NCI-H774 (cell line): ENCODE data around the gene CLCN6.

ENCODE experiments used
- DNase-seq: peaks from one replicate; lab custom pipeline; 2025; lab: John Stamatoyannopoulos, UW

CLCN6 gene

DNA sequence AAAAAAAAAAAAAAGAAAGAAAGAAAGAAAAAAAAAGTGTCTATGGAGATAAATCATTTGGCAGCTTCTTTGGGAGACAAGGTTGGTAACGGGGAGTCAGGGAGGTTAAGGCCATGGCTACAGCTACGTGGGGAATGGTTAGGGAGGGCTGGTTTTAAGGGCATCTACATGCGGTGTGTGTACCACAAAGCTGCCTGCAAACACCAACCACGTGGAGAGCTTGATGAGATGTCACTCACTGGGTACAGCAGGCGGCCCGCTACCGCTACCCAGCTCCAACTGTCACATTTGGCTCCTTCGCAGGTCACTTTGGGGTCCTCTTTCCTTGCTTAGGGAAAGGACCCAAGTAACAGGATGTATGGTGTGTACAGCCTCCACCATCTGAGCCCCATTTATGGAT, 48.5 kb downstream of the CLCN6 start:
- DNase-seq: no peak

DNA sequence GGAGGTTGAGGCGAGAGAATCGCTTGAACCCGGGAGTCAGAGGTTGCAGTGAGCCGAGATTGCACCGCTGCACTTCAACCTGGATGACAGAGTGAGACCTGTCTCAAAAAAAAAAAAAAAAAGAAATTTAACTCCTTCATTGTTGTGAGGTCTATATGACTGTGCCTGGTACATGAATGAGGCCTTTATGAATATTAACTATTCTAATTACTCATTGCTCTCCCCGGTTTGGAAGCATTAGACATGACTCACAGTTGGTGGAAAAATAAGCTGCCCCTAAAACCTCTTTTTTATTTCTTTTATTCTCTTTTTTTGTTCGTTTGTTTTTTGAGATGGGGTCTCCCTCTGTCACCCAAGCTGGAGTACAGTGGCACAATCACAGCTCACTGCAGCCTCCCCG, 49.4 kb downstream of the CLCN6 start:
- DNase-seq: no peak

DNA sequence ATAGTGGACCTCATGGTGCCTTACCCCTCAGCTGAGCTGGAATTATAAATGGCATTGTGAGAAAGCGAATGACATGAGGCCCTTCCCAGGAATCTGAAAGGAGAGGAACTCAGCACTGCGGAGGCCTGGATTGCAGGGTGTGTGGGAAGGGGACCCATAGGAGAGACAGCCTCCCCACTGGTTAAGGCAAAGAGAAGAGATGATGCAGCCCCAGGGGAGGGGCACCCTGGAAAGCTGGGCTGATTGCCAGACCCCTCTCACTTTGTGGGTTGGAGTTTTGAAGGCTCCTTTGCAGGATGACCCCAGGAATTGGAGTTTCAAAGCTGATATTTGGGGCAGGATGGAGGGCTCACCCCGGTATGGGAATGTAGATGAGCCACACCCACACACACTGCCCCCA, 50.7 kb downstream of the CLCN6 start:
- DNase-seq: no peak

DNA sequence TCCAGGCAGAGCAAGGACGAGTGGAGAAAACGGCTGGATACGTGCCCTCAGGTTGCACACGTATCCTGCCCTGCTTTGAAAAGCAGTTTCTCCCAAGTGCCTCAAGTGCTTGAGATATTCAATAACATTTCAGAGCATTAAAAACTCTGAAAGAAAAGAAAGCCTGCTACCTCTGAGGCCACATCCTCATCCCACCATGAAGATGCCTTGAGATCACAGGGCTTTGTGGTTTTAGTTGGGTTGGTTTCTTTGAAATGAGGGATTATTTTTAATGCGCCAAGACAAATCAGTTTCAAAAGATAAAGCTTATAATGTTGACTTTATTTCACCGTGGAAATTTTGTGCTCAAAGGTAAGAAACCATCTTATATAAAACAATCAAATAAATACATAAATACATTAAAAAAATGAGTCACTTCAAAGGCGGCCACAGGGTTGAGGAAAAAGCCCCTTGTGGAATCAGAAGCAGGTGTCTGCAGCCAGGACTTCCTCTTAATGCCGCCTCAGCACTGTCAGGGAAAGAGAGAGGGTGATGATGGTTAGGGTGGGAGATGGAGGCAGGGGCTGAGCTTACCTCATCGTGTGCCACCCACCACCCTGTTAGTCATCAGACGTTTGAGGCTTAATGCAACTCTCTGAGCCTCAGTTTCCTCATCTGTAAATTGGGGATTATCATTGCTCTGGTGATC, 51.3 kb downstream of the CLCN6 start:
- no peak for DNase-seq

DNA sequence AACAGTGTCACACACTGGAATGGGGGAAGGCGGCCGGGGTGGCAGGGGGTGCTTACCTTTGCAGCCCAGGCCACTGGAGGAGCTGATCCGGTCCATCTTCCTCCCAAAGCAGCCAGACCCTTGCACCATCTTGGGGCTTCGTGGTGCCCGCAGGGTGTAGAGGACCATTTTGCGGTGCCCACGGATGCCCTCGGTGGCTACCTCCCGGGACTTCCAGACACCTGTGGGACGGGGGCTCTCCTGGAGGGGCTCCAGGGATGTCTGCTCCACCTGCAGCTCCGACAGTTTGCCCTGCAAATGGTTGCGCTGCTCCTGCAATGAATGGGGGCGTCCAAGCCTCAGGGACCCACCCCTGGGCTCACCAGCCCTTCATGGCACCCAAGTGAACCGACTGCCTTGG, 52.2 kb downstream of the CLCN6 start:
- DNase-seq: no peak

DNA sequence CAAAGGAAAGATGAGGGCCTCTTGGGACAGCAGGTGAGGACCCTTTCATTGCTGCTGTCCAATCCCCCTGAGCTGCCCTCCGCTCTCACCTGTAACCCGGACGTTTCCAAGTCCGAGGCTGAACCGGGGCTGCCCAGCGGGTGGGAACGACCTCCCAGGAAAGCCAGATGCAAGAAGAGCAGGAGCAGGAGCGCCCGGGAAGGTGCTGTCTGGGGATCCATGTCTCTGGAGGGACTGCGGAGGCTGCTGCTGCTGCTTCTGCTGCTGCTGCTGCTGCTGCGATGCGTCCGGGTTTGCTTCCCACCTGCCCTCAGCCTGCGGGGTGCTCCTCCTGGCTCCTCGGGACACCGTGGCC, 52.6 kb downstream of the CLCN6 start, which contains the start of gene NPPB:
Gene NPPB (minus strand): TSS at position 333 of the 355 bp plus-strand sequence. CDS start 112 bp downstream, at position 221.
- no peak for DNase-seq

DNA sequence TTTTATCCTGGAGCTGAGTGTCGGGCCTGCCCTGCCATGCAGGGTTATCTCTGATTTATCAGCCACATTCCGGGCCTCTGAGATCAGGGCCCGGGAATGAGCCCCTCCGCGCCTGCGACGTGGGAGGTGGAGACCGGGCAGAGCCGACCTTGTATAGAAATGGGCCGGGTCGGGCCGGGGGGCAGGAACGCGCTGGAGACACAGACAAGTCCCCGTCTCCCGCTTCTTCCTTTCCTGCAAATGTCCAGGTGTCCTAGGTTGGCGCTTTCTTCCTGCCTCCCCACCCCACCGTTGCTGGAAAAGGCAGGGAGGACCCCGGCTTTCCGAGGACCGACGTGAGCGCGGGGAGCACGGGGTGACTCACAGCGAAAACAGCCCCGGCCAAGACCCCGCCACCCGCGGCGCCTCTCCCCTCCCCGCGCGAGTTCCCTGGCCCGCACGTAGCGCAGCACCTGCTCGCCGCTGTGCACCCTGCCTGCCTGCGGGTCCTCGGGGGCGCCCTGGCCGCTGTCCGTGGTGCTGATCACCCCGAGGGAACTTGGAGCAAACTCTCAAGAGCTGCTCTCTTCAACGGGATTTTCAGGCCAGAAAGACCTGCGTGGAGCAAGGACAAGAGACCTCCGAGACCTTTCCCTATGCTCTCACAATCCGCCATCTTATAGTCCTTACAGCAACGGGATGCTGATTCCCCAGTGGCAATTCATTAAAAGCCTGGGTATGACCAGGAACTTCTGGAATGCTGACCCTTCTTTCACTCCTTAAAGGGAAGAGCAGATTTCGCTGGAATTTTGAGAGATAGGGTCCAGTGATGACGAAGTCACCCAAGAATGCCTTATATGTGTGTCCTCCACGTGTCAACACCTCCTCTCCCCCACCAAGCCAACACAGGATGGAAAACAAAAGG, 53.2 kb downstream of the CLCN6 start:
- DNase-seq: no peak

DNA sequence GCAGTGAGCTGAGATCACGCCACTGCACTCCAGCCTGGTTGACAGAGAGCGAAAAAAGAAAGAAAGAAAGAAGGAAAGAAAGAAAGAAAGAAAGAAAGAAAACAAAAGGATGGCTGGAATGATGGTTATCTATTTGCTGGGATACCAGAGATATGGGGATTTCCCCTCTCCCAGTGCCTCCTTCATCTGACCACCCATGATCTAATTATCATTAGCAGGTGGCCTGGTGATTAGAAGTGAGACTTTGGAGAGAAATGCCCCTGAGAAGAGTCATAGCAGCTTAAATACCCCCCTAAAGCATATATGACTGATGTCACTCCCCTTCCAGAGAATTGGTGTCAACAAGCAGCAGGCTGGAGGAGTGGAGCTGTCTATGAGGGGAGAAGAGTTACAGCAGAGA, 54.1 kb downstream of the CLCN6 start:
- no peak for DNase-seq

DNA sequence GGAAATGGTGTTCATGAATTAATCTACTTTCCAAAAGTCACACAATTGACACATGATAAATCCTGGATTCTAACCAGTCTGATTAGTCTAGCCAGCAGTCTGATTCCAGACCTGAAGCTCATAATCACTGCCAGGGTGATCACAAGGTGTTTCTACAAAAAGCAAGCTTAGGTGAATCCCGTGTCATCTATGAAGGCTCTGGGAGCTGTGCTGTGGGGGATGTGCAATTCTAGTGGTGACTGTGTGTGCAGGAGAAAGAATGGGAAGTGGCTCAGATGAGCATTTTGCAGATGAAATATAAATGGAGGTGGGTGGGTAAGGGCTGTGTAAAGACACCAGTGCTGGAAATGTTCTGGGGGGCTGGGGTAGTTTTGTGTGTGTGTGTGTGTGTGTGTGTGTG, 54.6 kb downstream of the CLCN6 start:
- DNase-seq: no peak

DNA sequence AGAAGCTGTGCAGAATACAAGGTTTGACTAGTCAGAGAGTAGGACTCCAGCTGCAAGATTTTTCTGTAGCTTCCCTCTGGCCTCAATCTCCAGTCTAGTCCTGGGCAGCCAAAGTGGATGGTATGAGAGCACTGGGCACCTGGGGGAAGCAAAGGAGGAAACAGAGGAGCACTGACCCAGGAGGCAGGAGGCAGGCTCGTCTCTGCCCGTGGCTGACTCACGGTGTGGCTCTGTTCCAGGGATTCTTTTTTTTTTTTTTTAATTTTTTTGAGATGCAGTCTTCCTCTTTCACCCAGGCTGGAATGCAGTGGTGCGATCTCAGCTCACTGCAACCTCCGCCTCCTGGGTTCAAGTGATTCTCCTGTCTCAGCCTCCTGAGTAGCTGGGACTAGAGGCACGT, 56.9 kb downstream of the CLCN6 start:
- no peak for DNase-seq

DNA sequence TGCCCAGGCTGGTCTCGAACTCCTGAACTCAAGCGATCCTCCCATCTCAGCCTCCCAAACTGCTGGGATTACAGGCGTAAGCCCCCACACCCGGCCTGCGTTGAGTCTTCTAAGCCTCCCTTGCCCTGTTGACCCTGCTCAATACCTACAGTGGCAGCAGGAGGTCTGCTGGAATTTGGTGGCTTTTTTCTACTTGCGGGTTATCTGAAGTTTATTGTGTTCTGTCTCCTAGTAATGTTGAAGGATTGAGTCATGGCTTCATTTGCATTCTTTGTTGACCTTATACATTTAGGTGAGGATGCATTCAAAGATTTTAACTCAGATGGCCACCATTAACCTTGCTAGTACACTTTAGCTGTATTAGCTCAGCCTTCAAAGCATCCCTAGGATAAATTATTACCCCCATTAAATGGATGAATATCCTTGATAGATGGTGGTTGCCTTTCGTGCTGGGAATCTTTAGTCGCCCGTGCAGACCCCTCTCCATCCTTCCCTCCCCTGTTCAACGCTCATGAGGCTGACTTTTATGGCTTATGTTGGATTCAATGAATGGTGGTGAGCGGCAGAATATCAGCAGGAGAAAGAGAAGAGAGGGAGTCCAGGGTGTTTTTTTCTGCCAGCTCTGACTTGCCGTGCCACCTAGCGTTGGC, 62.5 kb downstream of the CLCN6 start:
- DNase-seq: no peak

DNA sequence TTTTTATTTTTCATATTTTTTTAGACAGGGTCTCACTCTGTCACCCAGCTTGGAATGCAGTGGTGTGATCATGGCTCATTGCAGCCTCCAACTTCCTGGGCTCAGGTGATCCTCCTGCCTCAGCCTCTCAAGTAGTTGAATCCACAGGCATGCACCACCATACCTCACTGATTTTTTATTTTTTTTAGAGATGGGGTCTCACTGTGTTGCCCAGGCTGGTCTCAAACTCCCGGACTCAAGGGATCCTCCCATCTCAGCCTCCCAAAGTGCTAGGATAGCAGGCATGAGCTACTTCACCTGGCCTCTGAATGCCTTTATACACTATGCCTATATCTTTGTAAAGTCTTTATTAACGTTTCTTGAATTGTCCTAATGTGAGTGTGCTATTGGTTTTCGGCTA, 63.1 kb downstream of the CLCN6 start:
- no peak for DNase-seq

DNA sequence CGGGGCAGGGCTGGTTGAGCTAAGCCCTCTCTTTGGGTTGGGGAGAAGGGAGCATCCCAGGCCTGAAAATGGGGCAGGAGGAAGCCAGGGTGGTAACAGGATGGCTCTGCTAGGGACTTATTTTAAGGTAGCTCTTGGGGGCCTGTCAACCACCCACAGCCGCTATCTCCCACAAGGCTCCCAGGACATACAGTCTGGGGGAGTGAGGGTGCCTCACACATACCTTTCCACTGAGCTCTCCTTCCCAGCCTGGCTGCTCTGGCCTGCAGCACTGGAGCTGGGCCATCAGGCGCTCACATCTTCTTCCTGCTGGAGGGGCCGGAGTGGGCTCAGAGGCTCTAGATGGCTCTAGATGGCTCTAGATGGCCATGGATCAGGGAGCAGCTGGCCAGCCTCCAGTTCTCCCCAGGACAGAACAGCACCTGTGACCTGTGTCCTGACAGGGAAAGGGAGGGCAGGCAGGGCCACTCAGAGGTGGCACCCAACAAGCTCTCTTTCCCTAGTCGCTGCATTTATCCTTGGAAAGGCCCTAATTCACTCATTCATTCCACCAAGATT, 63.7 kb downstream of the CLCN6 start:
- DNase-seq: no peak

DNA sequence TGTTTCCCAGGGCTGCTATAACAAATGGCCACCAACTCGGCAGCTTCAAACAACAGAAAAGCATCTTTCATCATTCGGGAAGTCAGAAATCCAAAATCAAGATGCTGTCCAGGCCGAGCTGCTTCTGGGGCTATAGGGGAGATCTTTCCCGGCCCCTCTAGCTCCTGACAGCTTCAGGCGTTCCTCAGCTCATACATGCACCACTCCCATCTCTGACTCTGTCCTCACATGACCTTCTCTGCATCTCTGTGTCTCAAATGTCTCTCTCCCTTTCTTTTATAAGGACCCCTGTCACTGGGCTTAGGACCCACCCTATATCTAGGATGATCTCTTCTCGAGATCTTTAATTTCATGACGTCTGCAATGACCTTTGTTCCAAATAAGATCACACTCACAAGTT, 66.6 kb downstream of the CLCN6 start:
- DNase-seq: no peak

DNA sequence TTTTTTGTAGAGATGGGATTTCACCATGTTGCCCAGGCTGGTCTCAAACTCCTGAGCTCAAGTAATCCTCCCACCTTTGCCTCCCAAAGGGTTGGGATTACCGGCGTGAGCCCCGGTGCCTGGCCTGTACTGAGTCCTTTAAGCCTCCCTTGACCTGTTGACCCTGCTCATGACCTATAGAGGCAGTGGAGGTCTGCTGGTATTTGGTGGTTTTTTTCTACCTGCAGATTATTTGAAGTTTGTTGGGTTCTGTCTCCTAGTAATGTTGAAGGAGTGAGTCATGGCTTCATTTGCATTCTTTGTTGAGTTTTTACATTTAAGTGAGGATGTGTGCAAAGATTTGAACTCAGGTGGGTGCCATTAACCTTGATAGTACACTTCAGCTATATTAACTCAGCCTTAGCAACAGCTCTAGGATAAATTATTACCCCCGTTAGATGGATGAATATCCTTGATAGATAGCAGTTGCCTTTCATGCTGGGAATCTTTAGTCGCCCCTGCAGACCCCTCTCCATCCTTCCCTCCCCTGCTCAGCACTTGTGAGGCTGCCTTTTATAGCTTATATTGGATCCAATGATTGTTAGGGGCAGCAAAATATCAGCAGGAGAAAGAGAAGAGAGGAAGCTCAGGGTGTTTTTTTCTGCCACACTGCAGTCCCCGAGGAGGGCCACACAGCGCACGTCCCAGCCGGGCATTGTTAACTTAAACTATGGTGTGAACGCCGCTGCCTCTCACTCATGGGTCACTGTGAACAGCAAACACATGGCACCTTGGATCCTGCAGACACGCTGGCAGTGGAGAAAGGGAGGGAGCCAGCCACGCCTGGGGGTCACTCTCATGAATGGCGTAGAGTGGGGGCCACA, 67.6 kb downstream of the CLCN6 start:
- DNase-seq: no peak

DNA sequence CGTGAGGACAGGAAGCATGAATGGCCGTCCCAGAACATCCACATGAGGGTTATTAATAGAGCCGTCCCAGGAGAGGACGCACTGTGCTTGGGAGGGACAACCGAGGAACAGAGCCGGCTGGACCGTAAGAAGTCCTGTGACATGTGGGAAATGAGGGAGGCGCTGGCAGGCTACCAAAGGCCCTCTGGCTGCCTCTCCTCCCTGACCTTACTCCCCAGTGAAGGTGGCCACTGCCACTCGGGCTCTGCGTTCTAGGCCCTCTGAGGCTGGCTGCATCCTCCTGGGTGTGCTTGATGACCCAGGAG, 68.2 kb downstream of the CLCN6 start:
- no peak for DNase-seq

DNA sequence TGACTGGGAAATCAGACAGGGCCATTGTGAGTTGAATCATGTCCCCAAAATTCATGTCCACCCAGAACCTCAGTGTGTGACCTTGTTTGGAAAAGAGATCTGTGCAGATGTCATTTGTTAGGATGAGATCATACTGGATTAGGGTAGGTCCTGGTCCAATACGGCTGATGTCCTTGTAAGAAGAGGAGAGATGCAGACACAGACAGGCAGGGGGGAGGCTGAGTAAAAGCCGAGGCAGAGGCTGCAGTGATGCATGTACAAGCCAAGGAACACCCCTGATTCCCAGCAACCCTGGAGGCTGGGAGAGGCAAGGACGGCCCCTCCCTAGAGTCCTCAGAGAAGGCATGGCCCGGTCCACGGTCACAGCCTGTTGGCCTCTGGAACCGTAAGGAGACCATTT, 68.6 kb downstream of the CLCN6 start:
- no peak for DNase-seq

DNA sequence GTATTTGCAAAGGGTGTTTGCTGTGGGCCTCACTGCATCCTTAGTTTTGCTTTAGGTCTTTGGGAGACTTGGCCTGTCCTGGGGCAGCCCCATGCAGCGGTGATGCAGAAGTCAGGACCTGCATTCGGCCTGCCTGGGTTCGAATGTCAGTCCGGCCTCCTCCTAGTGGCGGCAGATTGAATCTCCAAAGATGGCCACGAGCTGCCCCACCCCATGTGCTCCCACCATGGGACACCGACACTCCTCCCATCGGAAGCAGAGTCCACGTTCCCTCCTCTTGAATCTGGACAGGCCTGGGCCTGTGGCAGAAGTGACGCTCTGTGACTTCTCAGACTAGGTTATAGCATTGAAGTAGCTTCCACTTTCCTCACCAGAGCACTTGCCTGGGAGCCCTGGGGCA, 69.1 kb downstream of the CLCN6 start:
- no peak for DNase-seq

DNA sequence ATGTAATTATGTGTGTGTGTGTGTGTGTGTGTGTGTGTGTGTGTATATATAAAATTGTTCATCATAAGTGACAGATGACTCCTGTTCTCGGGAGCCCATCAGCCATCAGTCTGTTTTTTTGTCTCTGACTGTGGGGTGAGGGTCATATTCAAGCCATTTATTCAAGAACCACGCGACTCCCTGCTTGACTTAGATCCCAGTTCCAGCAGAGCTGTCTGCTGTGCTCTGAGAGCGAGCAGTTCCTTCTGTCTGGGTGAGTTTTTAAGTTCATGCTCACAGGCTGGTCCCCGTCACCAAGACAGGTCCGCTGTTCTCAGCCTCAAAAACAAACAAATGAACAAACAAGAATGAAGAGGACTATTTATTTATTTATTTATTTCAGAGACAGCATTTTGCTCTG, 71.1 kb downstream of the CLCN6 start:
- DNase-seq: no peak

DNA sequence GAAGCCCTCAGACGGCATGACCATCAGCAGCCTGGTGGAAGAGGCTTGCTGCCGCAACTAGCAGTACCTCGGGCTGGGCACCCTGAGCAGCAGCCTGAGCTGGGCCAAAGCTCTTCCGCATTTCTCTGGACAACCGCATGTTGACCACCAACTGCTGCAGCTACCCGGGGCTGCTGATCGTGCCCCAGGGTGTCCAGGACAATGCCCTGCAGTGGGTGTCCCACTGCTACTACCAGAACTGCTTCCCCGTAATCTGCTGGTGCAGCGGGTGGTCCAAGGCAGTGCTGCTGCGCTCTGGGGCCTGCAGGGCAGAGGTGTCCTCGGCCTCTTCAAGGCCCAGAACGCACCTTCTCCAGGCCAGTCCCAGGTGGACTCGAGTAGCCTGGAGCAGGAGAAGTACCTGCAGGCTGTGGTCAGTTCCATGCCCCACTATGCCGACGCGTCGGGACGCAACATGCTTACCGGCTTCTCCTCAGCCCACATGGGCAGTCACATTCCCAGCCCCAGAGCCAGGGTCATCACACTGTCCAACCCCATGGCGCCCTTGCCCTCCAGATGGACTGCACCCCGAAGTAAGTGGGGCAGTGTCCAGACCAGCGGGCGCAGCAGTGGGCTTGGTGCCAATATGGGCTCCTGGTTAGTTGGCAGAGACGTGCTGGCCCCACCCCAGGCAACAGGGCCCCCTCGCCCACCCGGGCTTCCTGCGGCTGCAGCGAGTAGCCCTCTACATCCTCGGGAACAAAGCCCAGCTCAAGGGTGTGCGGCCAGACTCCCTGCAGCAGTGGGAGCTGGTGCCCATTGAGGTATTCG, 72.3 kb downstream of the CLCN6 start:
- DNase-seq: no peak

DNA sequence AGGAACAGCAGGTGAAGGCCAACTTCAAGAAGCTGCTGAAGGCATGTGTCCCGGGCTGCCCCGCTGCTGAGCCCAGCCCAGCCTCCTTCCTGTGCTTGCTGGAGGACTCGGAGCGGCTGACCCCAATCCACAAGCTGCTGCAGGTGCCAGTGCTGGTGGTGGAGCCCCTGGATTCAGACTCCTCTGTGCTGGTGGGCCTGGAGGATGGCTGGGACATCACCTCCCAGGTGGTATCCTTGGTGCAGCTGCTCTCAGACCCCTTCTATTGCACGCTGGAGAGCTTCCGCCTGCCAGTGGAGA, 72.8 kb downstream of the CLCN6 start:
- no peak for DNase-seq
